Left forelimb (tissue), 1 donor: ENCODE measurements around the gene CHMP4B.

Experiments used
- DNase-seq: peaks from one replicate; pipeline ENCODE4 v3.0.0-alpha.2; 2018; ENCODE audit warnings: low spot score

CHMP4B gene, protein sequence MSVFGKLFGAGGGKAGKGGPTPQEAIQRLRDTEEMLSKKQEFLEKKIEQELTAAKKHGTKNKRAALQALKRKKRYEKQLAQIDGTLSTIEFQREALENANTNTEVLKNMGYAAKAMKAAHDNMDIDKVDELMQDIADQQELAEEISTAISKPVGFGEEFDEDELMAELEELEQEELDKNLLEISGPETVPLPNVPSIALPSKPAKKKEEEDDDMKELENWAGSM

DNA sequence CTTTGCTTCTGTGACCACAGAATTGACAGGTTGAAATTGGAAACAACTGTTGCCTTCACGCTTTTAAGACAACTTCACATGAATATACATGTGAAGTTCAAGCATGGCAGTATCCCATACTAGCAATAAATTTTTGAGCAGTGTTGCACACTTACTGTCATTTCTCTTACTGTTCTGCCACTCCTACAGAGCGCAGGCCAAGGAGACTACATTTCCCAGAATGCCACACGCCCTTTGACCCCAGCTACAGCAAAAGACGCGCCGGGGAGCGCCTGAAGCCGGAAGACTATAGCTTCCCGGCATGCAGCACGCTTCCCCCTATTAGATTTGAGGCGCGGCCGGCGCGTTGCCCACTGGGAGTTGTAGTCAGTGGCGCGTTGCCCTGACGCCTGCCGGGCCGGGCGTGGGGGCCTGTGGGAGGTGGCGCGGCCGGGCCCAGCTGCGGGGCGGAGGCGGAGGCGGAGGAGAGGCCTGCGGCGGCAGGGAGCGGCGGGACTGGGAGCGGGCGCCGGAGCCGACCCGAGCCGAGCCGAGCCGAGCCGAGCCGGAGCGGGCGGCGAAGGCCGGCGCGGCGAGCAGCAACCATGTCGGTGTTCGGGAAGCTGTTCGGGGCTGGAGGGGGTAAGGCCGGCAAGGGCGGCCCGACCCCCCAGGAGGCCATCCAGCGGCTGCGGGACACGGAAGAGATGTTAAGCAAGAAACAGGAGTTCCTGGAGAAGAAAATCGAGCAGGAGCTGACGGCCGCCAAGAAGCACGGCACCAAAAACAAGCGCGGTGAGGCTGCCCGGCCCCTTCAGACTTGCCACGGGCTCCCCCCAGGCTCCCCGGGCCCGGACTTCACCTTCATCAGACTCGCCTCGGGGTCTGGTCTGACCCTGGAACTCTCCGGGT lies at the start of gene CHMP4B:
CHMP4B (plus strand) TSS at position 464 of the 891 bp plus-strand sequence; CDS start at position 585, 121 bp downstream.
- peak; percentile 100 for DNase-seq

- no peak for DNase-seq
These were observed 49.4 kb upstream of the CHMP4B start for GRCh38 chr20:33761698-33762250.

GRCh38 chr20:33765099-33765498 lies 46.0 kb upstream of the CHMP4B start:
- no peak for DNase-seq

GRCh38 chr20:33765592-33765991 lies 45.6 kb upstream of the CHMP4B start:
- DNase-seq = no peak

DNA sequence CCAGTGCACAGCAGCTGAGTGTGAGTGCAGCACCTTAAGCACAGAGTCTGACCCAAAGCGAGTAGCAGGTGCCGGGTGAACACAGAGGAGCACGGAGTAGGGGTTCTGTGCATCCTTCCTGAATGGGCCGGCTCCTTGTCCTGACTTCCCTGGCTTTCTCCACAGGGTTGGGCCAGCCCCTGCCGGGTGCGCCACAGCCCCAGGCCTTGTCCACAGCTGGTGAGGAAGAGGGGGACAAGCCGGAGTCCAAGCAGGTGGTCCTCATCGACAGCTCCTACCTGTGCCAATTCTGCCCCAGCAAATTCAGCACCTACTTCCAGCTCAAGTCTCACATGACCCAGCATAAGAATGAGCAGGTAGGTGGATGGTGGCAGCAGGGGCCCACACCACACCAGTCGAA lies 44.5 kb upstream of the CHMP4B start:
- no peak for DNase-seq

- DNase-seq = no peak
These were observed 43.4 kb upstream of the CHMP4B start for GRCh38 chr20:33767777-33768138.

DNA sequence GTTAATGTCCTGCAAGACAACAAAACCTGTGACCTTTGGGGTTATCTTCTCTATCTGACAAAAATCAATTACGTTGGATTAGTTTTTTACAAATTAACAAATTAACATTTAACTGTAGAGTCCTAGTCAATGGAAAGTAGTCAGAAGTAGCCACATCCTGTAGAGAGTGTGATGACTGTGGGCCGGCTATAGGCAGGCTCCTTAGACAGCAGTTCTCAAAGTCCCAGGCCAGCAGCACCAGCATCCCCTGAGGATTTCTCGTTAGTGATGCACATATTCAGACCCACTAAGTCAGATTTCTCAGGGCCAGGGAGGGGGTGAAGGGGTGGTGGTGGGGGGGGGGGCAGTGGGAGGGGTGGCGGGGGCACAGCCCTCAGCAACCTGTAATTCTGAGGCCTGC lies 42.1 kb upstream of the CHMP4B start:
- no peak for DNase-seq

GRCh38 chr20:33770005-33770404 lies 41.1 kb upstream of the CHMP4B start:
- no peak for DNase-seq

DNA sequence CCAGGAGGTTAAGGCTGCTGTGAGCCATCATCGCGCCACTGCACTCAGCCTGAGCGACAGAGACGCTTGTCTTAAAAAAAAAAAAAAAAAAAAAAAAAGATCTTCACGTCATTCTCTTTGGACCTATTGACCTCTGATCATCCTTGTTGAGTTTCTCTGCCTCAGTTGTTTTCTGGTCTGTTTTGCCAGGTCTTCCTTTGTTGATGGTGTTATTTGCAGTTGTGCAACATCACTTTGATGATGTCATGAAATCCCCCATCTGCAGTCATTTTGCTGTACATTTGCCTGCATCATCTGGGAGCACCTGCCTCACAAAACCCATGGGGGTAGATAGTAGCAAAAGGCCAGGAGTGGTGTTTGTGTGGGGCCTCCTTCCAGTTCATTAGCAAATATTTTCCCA lies 39.2 kb upstream of the CHMP4B start:
- no peak for DNase-seq

DNA sequence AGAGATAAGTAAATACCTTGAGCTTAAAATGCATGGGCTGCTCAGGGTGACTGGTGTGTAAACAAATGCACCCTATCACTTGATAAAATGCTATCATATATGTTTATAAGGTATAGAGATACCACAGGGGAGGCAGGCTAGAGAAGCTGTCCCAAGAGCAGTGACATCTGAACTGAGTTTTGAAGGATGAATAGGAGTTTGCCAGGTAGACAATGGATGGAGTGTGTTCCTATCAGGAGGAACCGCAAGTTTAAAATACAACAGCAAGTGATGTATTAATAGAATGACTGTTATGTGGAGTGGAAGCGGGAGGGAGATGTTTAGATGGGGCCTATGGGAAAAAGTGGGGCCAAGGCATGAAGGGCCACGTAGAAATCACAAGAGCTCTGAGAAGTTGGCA lies 38.7 kb upstream of the CHMP4B start:
- DNase-seq = no peak

DNA sequence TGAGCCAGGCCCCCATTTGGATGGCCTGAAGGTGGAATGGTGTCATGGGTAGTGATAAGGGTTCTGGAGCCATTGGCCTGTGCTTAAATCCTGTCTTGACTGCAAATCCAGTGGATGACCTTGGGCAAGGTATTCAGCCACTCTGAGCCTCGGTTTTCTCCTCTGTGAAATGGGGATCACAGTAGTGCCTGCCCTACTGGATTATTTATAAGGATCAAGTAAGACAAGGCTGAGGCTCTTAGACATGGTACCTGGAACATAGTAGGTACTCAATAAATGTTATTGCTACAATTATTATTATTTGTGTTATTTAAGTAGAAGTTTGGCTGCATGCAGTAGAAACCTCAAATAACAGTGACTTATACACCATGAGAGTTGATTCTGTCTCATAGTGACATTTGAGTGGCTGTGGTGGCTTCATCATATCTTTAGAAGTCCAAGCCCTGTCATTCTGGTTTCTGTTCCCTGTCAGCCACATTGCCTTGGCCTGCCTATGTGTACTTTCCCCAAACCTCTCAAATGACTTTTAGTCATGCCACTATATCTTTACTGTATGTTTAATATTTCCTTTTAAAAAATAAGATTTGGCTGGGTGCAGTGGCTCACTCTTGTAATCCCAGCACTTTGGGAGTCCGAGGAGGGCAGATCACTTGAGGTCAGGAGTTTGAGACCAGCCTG lies 37.6 kb upstream of the CHMP4B start:
- DNase-seq = no peak

- DNase-seq = no peak
These were observed 33.3 kb upstream of the CHMP4B start for GRCh38 chr20:33777816-33778215.

DNA sequence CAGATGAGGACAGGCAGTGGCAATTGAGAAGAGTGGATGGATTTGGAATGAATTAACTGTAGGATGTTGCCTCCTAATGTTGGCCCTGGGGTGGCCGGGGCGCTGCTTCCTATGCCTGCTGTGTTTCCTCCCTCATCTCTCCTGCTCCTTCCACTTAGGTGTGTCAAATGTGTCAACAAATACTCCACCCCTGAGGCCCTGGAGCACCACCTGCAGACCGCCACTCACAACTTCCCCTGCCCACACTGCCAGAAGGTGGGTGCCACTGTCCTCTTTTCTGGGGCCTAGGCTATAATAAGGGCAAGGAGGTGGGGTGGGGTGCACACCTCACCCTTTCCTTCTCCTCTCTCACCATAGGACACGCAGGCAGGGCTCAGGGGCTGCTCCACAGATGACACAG lies 30.0 kb upstream of the CHMP4B start:
- no peak for DNase-seq

- no peak for DNase-seq
These were observed 29.2 kb upstream of the CHMP4B start for GRCh38 chr20:33781945-33782344.

DNA sequence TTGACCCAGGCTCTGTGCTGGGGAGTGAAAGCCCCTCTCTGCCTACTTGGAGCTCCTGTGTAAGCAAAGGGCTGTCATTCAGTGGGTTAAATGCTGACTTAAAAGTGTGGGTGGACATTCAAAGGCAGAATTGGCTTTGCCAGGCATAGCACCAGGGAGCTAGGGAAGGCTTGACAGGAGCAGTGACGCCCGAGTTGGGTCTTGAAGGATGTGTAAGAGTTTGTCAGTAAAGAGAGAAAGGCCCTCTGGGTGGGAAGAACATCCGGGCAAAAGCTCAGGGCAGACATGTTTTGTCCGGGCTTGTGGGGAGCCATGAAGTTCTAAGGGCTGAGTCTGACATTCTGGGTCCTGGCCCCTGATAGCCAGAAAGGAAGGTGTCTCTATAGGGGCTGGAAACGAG lies 27.9 kb upstream of the CHMP4B start:
- DNase-seq = no peak

GRCh38 chr20:33783818-33784217 lies 27.3 kb upstream of the CHMP4B start:
- no peak for DNase-seq

- no peak for DNase-seq
These were observed 26.9 kb upstream of the CHMP4B start for GRCh38 chr20:33784225-33784624.

DNA sequence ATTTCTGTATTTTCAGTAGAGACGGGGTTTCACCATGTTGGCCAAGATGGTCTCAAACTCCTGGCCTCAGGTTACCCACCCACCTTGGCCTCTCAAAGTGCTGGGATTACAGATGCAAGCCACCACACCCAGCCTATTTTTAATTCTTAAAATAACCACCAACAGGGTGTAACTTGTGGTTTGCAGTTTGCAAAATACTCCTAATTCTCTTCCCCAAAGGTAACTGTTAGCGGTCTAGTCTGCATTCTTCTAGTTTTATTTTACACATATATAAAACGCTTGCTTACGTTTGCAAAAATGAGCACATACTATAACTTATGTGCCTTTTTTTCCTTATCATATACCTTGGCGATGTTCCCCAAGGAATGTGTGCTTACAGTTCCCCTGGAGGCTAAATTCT lies 25.6 kb upstream of the CHMP4B start:
- no peak for DNase-seq

DNA sequence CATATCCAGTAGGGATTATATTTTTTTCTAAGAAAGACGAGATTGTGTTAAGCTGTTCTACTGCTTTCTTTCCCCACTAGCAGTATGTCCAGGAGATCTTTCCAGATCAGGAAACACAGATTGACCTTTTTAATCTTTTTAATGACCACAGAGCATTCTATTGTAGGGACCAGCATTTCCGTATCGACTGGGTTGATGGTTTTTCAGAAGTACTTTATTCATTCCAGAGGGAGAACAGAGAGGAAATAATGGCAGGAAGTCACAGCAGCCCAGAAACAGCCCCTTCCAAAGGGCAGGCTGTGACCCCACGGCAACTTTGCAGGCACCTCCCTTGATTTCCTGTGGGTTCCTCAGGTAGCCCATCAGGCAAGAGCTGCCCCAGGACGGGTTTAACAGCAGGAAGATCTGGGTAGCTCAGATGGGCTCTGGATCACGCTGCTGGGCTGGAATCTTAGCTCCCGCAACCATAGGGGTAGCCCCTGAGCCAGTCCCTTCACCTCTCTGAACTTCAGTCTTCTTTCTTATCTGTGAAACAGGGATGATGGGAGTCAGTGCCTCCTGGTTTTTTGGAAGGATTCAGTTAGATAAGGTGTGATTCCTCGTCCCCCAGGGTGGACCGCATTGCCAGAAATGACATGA lies 23.8 kb upstream of the CHMP4B start:
- DNase-seq = no peak

DNA sequence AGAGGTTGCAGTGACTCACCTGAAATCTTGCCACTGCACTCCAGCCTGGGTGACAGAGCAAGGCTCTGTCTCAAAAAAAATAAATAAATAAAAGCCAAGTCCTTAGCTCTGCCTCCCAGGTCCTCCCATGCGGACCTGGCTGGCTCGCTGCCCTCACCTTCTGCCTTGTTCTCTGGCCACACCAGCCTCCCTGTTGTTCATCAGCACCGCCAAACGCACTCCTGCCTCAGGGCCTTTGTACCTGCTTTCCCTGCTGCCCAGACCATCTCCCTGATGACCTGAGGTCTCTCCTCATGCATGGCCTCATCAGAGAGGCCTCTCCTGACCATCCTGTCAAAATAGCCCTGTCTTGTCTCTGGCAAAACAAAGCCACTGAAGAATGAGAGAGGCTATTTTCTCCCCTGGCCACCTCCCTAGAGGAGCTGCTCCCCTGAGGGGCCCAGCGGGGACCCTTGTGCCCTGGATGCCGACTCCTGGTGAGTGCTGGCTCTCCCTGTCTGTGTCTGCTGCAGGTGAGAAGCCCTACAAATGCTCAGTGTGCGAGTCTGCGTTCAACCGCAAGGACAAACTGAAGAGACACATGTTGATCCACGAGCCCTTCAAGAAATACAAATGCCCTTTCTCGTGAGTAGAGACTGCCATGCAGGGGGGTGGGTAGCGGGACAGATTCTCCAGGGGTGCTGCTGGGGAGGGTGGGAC lies 22.6 kb upstream of the CHMP4B start:
- no peak for DNase-seq

DNA sequence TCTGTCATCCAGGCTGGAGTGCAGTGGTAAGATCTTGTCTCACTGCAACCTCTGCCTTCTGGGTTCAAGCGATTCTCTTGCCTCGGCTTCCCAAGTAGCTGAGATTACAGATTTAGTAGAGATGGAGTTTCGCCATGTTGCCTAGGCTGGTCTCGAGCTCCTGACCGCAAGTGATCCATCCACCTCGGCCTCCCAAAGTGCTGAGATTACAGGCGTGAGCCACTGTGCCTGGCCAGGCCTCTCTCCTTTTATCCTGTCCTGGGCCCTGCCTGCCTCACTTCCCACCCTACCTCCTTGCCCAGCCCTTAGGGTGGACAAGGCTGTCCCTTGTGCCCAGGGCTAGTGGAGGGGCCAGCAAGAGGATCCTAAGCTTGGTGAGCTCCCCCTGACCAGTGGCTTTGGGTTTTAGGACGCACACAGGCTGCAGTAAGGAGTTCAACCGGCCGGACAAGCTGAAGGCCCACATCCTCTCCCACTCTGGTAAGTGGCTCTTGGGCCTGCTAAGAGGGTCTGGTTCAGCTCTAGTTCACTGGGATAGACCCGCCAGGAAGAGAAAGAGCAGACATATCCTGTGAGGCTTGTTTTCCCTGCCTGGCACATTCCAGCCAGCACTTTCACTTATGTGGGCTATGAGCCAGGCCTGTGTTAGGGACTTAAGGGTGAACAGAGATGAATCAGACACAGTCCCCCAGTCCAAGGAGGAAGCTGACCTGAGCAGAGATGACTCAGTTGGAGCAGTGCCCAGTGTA lies 21.9 kb upstream of the CHMP4B start:
- DNase-seq = no peak
